Measurements from ENCODE around the gene RTEL1.

The RTEL1 gene

DNA sequence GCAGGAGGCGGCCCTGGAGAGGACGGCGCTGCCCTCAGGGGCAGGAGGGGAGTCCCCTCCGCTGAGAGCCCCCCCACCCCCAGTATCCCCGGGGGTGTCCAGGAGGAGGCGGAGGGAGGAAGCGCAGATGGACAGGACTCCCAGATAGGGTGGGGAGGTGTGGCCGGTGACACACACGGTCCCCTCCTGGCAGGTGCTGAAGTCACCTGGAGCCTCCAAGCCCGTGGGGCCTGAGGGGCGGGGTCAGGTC, 6.2 kb upstream of the RTEL1 start:
- 15 to 17% methylated on average over 11 of the region's 11 CpGs for WGBS, 2 experiments
- Histone ChIP-seq H3K27me3 (ENCODE audit: control insufficient read depth, insufficient read depth, low read length, poor library complexity, severe bottlenecking) (peaks cover 21% of the 10 kb centered on the region), H3K36me3 (ENCODE audit: control insufficient read depth, insufficient read depth, low read length) (no peaks in the 10 kb centered on the region), H3K27ac (ENCODE audit: insufficient read depth, low read depth, low read length, poor library complexity, severe bottlenecking) (no peak overlapping the region), H3K4me1 (ENCODE audit: control insufficient read depth, insufficient read depth, low read length) (peaks cover 12% of the 10 kb centered on the region), H3K4me3 (ENCODE audit: insufficient read depth, low read depth, low read length) (peak overlapping the region; percentile 31), H3K9me3 (ENCODE audit: control insufficient read depth, low read length) (no peaks in the 10 kb centered on the region)

- Histone ChIP-seq H3K27me3 (ENCODE audit: control insufficient read depth, insufficient read depth, low read length, poor library complexity, severe bottlenecking) (peaks cover 21% of the 10 kb centered on the region), H3K27ac (ENCODE audit: insufficient read depth, low read depth, low read length, poor library complexity, severe bottlenecking) (no peak overlapping the region)
These were observed 5.7 kb upstream of the RTEL1 start for GRCh38 chr20:63652192-63652980.

DNA sequence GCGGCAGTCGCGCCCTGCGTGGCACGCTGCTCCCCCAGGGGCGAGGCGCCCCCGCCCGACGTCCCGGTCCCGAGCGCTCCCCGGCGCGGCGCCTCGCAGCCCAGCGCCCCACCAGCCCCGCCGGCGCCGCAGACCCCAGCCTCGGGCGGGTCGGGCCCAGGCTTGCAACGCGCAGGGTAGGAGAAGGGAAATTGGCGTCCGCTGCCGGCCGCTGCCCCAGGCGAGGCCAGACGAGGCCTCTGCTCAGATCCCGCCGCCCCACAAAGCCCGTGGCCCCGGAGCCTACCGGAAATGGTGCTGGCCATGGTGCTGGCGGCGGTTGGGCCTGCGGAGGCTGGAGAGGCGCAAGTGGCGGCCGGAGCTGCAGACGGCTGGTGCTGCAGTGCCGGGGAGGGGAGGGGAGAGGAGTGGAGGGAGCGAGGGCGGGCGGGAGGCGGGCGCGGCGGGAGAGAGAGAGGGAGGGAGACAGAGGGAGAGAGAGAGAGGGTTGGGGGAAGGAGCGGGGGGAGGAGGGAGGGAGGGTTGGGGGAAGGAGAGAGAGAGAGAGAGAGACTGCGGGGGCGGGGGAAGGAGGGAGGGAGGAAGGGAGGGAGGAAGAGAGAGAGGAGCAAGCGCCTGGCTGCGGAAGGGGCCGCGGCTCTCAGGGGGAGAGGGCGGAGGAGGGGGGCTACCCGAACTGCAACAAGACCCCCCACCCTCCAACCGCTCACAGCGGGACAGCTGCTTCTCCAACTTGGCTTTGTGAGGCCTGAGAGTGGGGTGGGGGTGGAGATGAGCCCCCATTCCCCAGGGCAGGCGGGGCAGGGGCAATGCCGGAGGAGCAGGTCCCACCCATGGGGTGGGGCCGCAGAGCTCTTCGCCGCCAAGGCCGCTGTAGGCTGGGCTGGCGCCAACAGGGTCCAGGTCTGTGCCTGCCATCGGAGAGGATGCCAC, 4.8 kb upstream of the RTEL1 start, which contains the start of gene STMN3:
Gene STMN3 (minus strand): TSS at position 384 of the 933 bp plus-strand sequence. CDS start 79 bp downstream, at position 305.
- peak within 1 kb of the TSS; percentile 40 for H3K4me3 ChIP-seq (ENCODE audit: insufficient read depth, low read depth, low read length)
- H3K27ac ChIP-seq (ENCODE audit: insufficient read depth, low read depth, low read length, poor library complexity, severe bottlenecking): peak within 1 kb of the TSS; percentile 74
- H3K27me3 ChIP-seq (ENCODE audit: control insufficient read depth, insufficient read depth, low read length, poor library complexity, severe bottlenecking): peaks cover 21% of the 10 kb centered on the region
- WGBS, 2 experiments: 1% methylated on average over 64 to 73 of the region's 73 CpGs
- H3K9me3 ChIP-seq (ENCODE audit: control insufficient read depth, low read length): no peaks in the 10 kb centered on the region
- H3K4me1 ChIP-seq (ENCODE audit: control insufficient read depth, insufficient read depth, low read length): peaks cover 12% of the 10 kb centered on the region
- no peaks in the 10 kb centered on the region for H3K36me3 ChIP-seq (ENCODE audit: control insufficient read depth, insufficient read depth, low read length)

More at GRCh38 chr20:63652192-63652980, 5.7 kb upstream of the RTEL1 start:
- H3K9me3 ChIP-seq (ENCODE audit: control insufficient read depth, low read length): no peaks in the 10 kb centered on the region
- no peaks in the 10 kb centered on the region for H3K36me3 ChIP-seq (ENCODE audit: control insufficient read depth, insufficient read depth, low read length)
- peak overlapping the region; percentile 31 for H3K4me3 ChIP-seq (ENCODE audit: insufficient read depth, low read depth, low read length)
- WGBS, 2 experiments: 1% methylated on average over 91 of the region's 91 CpGs
- peaks cover 12% of the 10 kb centered on the region for H3K4me1 ChIP-seq (ENCODE audit: control insufficient read depth, insufficient read depth, low read length)

DNA sequence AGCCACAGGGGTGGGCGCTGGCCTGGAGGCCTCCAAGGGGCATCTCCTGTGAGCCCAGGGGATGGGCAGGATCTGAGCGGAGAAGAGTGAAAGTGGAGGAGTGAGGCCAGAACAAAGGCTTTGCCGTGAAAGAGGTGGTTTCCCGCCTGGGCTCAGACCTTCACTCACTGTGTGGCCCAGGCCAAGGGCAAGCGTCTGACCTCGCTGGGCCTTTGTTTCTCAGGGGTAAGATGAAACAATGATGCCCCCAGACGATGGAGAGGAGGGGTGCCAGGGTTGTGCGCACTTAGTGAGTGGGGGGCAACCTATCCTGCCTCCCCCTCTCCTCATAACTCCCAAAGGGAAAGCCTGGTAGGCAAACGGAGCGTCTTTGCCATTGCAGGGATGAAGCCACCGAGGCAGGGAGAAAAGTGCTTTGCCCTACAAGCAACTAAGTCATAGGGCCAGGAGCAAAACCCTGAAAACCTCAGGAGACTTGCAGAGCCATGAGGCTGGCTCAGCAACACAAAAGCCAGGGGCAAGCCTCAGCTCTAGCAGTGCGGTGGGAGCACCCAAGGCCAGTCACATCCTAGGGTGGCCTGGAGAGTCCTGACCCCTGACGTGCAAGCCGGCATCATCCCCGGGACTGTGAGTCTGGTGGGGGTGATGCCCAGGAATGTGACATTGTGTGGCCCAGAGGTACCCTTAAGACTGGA, 4.0 kb upstream of the RTEL1 start:
- Histone ChIP-seq H3K9me3 (ENCODE audit: control insufficient read depth, low read length) (no peaks in the 10 kb centered on the region), H3K4me3 (ENCODE audit: insufficient read depth, low read depth, low read length) (peak overlapping the region; percentile 40), H3K36me3 (ENCODE audit: control insufficient read depth, insufficient read depth, low read length) (no peaks in the 10 kb centered on the region), H3K4me1 (ENCODE audit: control insufficient read depth, insufficient read depth, low read length) (peaks cover 12% of the 10 kb centered on the region), H3K27me3 (ENCODE audit: control insufficient read depth, insufficient read depth, low read length, poor library complexity, severe bottlenecking) (peaks cover 21% of the 10 kb centered on the region), H3K27ac (ENCODE audit: insufficient read depth, low read depth, low read length, poor library complexity, severe bottlenecking) (peak overlapping the region; percentile 74)
- WGBS, 2 experiments: 40% methylated on average over 15 of the region's 15 CpGs

- peaks cover 21% of the 10 kb centered on the region for H3K27me3 ChIP-seq (ENCODE audit: control insufficient read depth, insufficient read depth, low read length, poor library complexity, severe bottlenecking)
- 79 to 83% methylated on average over 4 of the region's 4 CpGs for WGBS, 2 experiments
These were observed 2.9 kb upstream of the RTEL1 start for GRCh38 chr20:63655249-63655648.

DNA sequence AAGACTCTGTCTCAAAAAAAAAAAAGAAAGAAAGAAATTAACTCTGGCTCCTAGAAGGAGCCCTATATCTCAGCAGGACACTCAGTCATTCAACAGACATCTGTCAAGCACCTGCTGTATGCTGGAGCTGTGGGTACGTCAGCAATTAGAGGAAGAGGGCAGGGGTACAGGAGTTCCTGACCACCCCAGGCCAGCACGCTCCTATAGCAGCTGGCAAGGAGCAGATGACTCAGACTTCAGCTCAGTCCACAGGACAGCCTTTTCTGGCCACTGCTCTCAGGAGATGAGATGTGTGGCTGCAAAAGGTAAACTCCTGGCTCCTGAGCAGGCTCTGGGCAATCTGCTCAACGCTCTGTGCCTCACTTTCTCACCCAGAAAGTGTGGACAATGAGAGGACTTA, 1.7 kb upstream of the RTEL1 start:
- H3K4me3 ChIP-seq (ENCODE audit: insufficient read depth, low read depth, low read length): no peak overlapping the region
- no peaks in the 10 kb centered on the region for H3K9me3 ChIP-seq (ENCODE audit: control insufficient read depth, low read length)
- H3K36me3 ChIP-seq (ENCODE audit: control insufficient read depth, insufficient read depth, low read length): no peaks in the 10 kb centered on the region
- H3K27me3 ChIP-seq (ENCODE audit: control insufficient read depth, insufficient read depth, low read length, poor library complexity, severe bottlenecking): peaks cover 14% of the 10 kb centered on the region
- WGBS, 2 experiments: 92 to 93% methylated on average over 3 of the region's 3 CpGs
- peaks cover 12% of the 10 kb centered on the region for H3K4me1 ChIP-seq (ENCODE audit: control insufficient read depth, insufficient read depth, low read length)
- no peak overlapping the region for H3K27ac ChIP-seq (ENCODE audit: insufficient read depth, low read depth, low read length, poor library complexity, severe bottlenecking)

More at GRCh38 chr20:63655249-63655648, 2.9 kb upstream of the RTEL1 start:
- no peak overlapping the region for H3K4me3 ChIP-seq (ENCODE audit: insufficient read depth, low read depth, low read length)
- H3K27ac ChIP-seq (ENCODE audit: insufficient read depth, low read depth, low read length, poor library complexity, severe bottlenecking): no peak overlapping the region
- H3K4me1 ChIP-seq (ENCODE audit: control insufficient read depth, insufficient read depth, low read length): peaks cover 12% of the 10 kb centered on the region
- no peaks in the 10 kb centered on the region for H3K9me3 ChIP-seq (ENCODE audit: control insufficient read depth, low read length)
- H3K36me3 ChIP-seq (ENCODE audit: control insufficient read depth, insufficient read depth, low read length): no peaks in the 10 kb centered on the region

DNA sequence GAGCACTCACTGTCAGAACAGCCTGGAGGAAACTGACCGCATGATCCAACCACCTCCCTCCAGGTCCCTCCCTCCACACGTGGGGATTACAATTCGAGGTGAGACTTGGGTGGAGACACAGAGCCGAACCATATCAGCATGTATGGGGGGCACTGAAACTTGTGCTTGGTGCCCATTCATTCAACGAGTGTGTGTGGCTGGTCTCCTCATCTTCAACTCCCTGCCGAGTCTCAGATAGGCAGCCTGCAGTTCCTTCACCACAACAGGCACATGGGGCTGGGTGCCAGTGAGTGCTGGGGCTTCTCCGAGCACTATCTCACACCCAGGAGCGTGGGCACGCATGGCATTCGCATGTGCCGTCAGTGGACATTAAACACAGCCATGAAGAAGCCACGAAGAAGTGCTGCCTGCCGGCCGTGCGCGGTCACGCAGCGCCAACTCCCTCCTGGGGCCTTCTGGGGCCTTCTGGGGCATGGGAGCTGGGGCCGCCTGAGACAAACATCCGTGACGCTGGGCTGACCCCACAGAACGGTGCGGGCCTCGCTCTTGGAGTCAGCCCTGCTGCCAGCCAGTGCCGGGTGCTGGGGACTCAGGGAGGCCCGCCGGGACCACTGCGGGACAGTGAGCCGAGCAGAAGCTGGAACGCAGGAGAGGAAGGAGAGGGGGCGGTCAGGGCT, 714 bp upstream of the RTEL1 start:
- Histone ChIP-seq H3K4me3 (ENCODE audit: insufficient read depth, low read depth, low read length) (no peak overlapping the region), H3K9me3 (ENCODE audit: control insufficient read depth, low read length) (no peaks in the 10 kb centered on the region), H3K27ac (ENCODE audit: insufficient read depth, low read depth, low read length, poor library complexity, severe bottlenecking) (no peak overlapping the region), H3K4me1 (ENCODE audit: control insufficient read depth, insufficient read depth, low read length) (peaks cover 4% of the 10 kb centered on the region), H3K36me3 (ENCODE audit: control insufficient read depth, insufficient read depth, low read length) (no peaks in the 10 kb centered on the region), H3K27me3 (ENCODE audit: control insufficient read depth, insufficient read depth, low read length, poor library complexity, severe bottlenecking) (peaks cover 5% of the 10 kb centered on the region)
- 88 to 89% methylated on average over 31 of the region's 31 CpGs for WGBS, 2 experiments

- no peaks in the 10 kb centered on the region for H3K27me3 ChIP-seq (ENCODE audit: control insufficient read depth, insufficient read depth, low read length, poor library complexity, severe bottlenecking)
- peak overlapping the region; percentile 94 for H3K4me3 ChIP-seq (ENCODE audit: insufficient read depth, low read depth, low read length)
- no peak overlapping the region for H3K27ac ChIP-seq (ENCODE audit: insufficient read depth, low read depth, low read length, poor library complexity, severe bottlenecking)
- no peaks in the 10 kb centered on the region for H3K9me3 ChIP-seq (ENCODE audit: control insufficient read depth, low read length)
- WGBS, 2 experiments: 8% methylated on average over 25 of the region's 25 CpGs
- no peaks in the 10 kb centered on the region for H3K4me1 ChIP-seq (ENCODE audit: control insufficient read depth, insufficient read depth, low read length)
- H3K36me3 ChIP-seq (ENCODE audit: control insufficient read depth, insufficient read depth, low read length): no peaks in the 10 kb centered on the region
These were observed 656 bp downstream of the RTEL1 start for GRCh38 chr20:63658749-63659187.

DNA sequence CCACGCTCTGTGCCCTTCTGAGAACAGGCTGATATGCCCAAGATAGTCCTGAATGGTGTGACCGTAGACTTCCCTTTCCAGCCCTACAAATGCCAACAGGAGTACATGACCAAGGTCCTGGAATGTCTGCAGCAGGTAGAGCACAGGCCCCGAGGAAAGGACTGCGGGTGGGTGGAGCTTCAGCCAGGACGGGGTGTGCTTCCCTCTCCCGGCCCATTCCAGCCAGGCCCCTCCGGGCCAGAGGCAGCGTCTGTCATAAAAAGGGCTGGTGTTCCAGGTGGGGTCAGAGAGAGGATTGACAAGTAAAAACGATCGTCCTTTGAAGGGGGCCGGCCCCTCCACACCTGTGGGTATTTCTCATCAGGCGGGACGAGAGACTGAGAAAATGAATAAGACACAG, 1.3 kb downstream of the RTEL1 start:
- peak overlapping the region; percentile 94 for H3K4me3 ChIP-seq (ENCODE audit: insufficient read depth, low read depth, low read length)
- no peaks in the 10 kb centered on the region for H3K36me3 ChIP-seq (ENCODE audit: control insufficient read depth, insufficient read depth, low read length)
- WGBS, 2 experiments: 84 to 85% methylated on average over 13 of the region's 13 CpGs
- H3K9me3 ChIP-seq (ENCODE audit: control insufficient read depth, low read length): no peaks in the 10 kb centered on the region
- no peak overlapping the region for H3K27ac ChIP-seq (ENCODE audit: insufficient read depth, low read depth, low read length, poor library complexity, severe bottlenecking)
- no peaks in the 10 kb centered on the region for H3K4me1 ChIP-seq (ENCODE audit: control insufficient read depth, insufficient read depth, low read length)
- no peaks in the 10 kb centered on the region for H3K27me3 ChIP-seq (ENCODE audit: control insufficient read depth, insufficient read depth, low read length, poor library complexity, severe bottlenecking)
